Ramos (cell line): ENCODE measurements around the gene E2F7.

Experiments
- in situ Hi-C: fragments of 300-500 bp; cut with MboI; formaldehyde crosslinking; loops from one replicate; pipeline ENCODE4 v1.14.3; 2022; ENCODE audit warnings: low sequenced_read_pairs; ENCODE audit not compliant: unreplicated experiment

The E2F7 gene

GRCh38 chr12:77023501-77023900, 41.9 kb downstream of the E2F7 start:
- in situ Hi-C loops, result no loop called here

GRCh38 chr12:77019920-77020319, 45.4 kb downstream of the E2F7 start:
- in situ Hi-C loops, result no loop called here

GRCh38 chr12:77016606-77017005, 48.8 kb downstream of the E2F7 start:
- in situ Hi-C loops, result no loop called here

- in situ Hi-C loops, result no loop called here
Measured at GRCh38 chr12:77013091-77013490, 52.3 kb downstream of the E2F7 start.

GRCh38 chr12:77010691-77011548, 54.4 kb downstream of the E2F7 start:
- in situ Hi-C loops, result no loop called here

- in situ Hi-C loops, result loop anchor here (10.0 kb wide), 1 partner anchor 383 kb away; no protein-coding TSS in a partner anchor
Measured at GRCh38 chr12:77007476-77007875, 57.9 kb downstream of the E2F7 start.

- in situ Hi-C loops, result loop anchor here (10.0 kb wide), 1 partner anchor 381 kb away; no protein-coding TSS in a partner anchor
Measured at GRCh38 chr12:77005611-77006098, 59.7 kb downstream of the E2F7 start.

- in situ Hi-C loops, result loop anchor here (10.0 kb wide), 1 partner anchor 379 kb away; no protein-coding TSS in a partner anchor
Measured at GRCh38 chr12:77003914-77004313, 61.5 kb downstream of the E2F7 start.

- in situ Hi-C loops, result loop anchor here (10.0 kb wide), 1 partner anchor 378 kb away; no protein-coding TSS in a partner anchor
Measured at GRCh38 chr12:77003246-77003645, 62.1 kb downstream of the E2F7 start.

- in situ Hi-C loops, result loop anchor here (10.0 kb wide), 1 partner anchor 378 kb away; no protein-coding TSS in a partner anchor
Measured at GRCh38 chr12:77002382-77002781, 63.0 kb downstream of the E2F7 start.

- in situ Hi-C loops, result loop anchor here (10.0 kb wide), 1 partner anchor 376 kb away; no protein-coding TSS in a partner anchor
Measured at GRCh38 chr12:77001276-77001675, 64.1 kb downstream of the E2F7 start.

- in situ Hi-C loops, result no loop called here
Measured at GRCh38 chr12:76998908-76999556, 66.3 kb downstream of the E2F7 start.

- in situ Hi-C loops, result no loop called here
Measured at GRCh38 chr12:76998386-76998785, 67.0 kb downstream of the E2F7 start.

GRCh38 chr12:76997011-76997780, 68.2 kb downstream of the E2F7 start:
- in situ Hi-C loops, result no loop called here

- in situ Hi-C loops, result no loop called here
Measured at GRCh38 chr12:76990716-76991115, 74.7 kb downstream of the E2F7 start.

GRCh38 chr12:76984566-76984965, 80.8 kb downstream of the E2F7 start:
- in situ Hi-C loops, result no loop called here

- in situ Hi-C loops, result no loop called here
Measured at GRCh38 chr12:76983420-76983819, 81.9 kb downstream of the E2F7 start.

GRCh38 chr12:76980196-76980595, 85.2 kb downstream of the E2F7 start:
- in situ Hi-C loops, result no loop called here

GRCh38 chr12:76976777-76977382, 88.5 kb downstream of the E2F7 start:
- in situ Hi-C loops, result no loop called here
